Measurements from ENCODE around the gene ERC2. TPM values are rescaled to one million over a fixed set of nuclear protein-coding genes. Genes with fewer than 3 reads are reported as not detected.

Gene ERC2
- total RNA-seq, 1 experiment from 2014 or later: 0.77 TPM

GRCh38 chr3:55588146-55588765, 880.0 kb downstream of the ERC2 start:
- no peaks in the 10 kb centered on the region for H3K9me3 ChIP-seq (ENCODE audit: low read length)
- H3K9me2 ChIP-seq (replicated peaks; ENCODE audit: low read length): no peaks in the 10 kb centered on the region
- H4K20me1 ChIP-seq (ENCODE audit: low read length): no peaks in the 10 kb centered on the region
- ATAC-seq: no peak
- no peak overlapping the region for H3K27ac ChIP-seq (ENCODE audit: low read length)
- intact Hi-C loops (cut with micrococcal nuclease): no loop called here
- no peak for DNase-seq
- no peaks in the 10 kb centered on the region for H3K79me2 ChIP-seq (ENCODE audit: low read length)
- H3K36me3 ChIP-seq (ENCODE audit: low read depth, low read length): no peaks in the 10 kb centered on the region
- no peak overlapping the region for H3K4me2 ChIP-seq (ENCODE audit: low read length)
- no peak overlapping the region for H3K4me3 ChIP-seq (ENCODE audit: low read length)
- H2AFZ ChIP-seq (ENCODE audit: low read length): no peak overlapping the region
- no peak overlapping the region for H3K9ac ChIP-seq (ENCODE audit: low read length)
- H3K27me3 ChIP-seq (ENCODE audit: low read length): no peaks in the 10 kb centered on the region
- ChIA-PET CTCF (no interaction called here), POLR2A (ENCODE audit: unreplicated experiment) (no interaction called here)
- TF ChIP-seq, protein P1, sequence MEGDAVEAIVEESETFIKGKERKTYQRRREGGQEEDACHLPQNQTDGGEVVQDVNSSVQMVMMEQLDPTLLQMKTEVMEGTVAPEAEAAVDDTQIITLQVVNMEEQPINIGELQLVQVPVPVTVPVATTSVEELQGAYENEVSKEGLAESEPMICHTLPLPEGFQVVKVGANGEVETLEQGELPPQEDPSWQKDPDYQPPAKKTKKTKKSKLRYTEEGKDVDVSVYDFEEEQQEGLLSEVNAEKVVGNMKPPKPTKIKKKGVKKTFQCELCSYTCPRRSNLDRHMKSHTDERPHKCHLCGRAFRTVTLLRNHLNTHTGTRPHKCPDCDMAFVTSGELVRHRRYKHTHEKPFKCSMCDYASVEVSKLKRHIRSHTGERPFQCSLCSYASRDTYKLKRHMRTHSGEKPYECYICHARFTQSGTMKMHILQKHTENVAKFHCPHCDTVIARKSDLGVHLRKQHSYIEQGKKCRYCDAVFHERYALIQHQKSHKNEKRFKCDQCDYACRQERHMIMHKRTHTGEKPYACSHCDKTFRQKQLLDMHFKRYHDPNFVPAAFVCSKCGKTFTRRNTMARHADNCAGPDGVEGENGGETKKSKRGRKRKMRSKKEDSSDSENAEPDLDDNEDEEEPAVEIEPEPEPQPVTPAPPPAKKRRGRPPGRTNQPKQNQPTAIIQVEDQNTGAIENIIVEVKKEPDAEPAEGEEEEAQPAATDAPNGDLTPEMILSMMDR (conservative IDR thresholded peaks at IDR 0.05; ENCODE audit: low read depth, low read length): no peak
- TF ChIP-seq EZH2 (IDR thresholded peaks at IDR 0.05; ENCODE audit: low read length, unreplicated experiment): no peak
- no peak for TF ChIP-seq EZH2phosphoT487 (IDR thresholded peaks at IDR 0.05; ENCODE audit: borderline replicate concordance, low read length)
- BruUV-seq (replicated peaks): no TSS peak
- H3K4me1 ChIP-seq (ENCODE audit: insufficient read depth, low read length): peaks cover 12% of the 10 kb centered on the region
- H3F3A ChIP-seq (ENCODE audit: low read length, unreplicated experiment): no peaks in the 10 kb centered on the region

- Histone ChIP-seq H3K4me2 (ENCODE audit: low read length) (no peak overlapping the region), H3K9me2 (replicated peaks; ENCODE audit: low read length) (no peaks in the 10 kb centered on the region), H3K79me2 (ENCODE audit: low read length) (no peaks in the 10 kb centered on the region), H3K27ac (ENCODE audit: low read length) (no peak overlapping the region), H3F3A (ENCODE audit: low read length, unreplicated experiment) (no peaks in the 10 kb centered on the region), H3K27me3 (ENCODE audit: low read length) (no peaks in the 10 kb centered on the region), H3K4me1 (ENCODE audit: insufficient read depth, low read length) (no peaks in the 10 kb centered on the region), H3K9me3 (ENCODE audit: low read length) (no peaks in the 10 kb centered on the region), H3K9ac (ENCODE audit: low read length) (no peak overlapping the region), H4K20me1 (ENCODE audit: low read length) (no peaks in the 10 kb centered on the region), H2AFZ (ENCODE audit: low read length) (no peak overlapping the region), H3K4me3 (ENCODE audit: low read length) (no peak overlapping the region), H3K36me3 (ENCODE audit: low read depth, low read length) (no peaks in the 10 kb centered on the region)
- DNase-seq: no peak
- no TSS peak for BruUV-seq (replicated peaks)
- POLR2A ChIA-PET (ENCODE audit: unreplicated experiment): no interaction called here
- TF ChIP-seq EZH2phosphoT487 (IDR thresholded peaks at IDR 0.05; ENCODE audit: borderline replicate concordance, low read length) (no peak), EZH2 (IDR thresholded peaks at IDR 0.05; ENCODE audit: low read length, unreplicated experiment) (no peak)
- TF ChIP-seq, protein P1 (conservative IDR thresholded peaks at IDR 0.05; ENCODE audit: low read depth, low read length): no peak
- CTCF ChIA-PET: no interaction called here
- intact Hi-C loops (cut with micrococcal nuclease): no loop called here
- no peak for ATAC-seq
Measured at GRCh38 chr3:55585856-55586255, 882.4 kb downstream of the ERC2 start.

- no peaks in the 10 kb centered on the region for H3K79me2 ChIP-seq (ENCODE audit: low read length)
- intact Hi-C loops (cut with micrococcal nuclease): no loop called here
- no peaks in the 10 kb centered on the region for H4K20me1 ChIP-seq (ENCODE audit: low read length)
- no peaks in the 10 kb centered on the region for H3K9me2 ChIP-seq (replicated peaks; ENCODE audit: low read length)
- ChIA-PET POLR2A (ENCODE audit: unreplicated experiment) (no interaction called here), CTCF (no interaction called here)
- H3K4me2 ChIP-seq (ENCODE audit: low read length): no peak overlapping the region
- H2AFZ ChIP-seq (ENCODE audit: low read length): no peak overlapping the region
- BruUV-seq (replicated peaks): no TSS peak
- no peak overlapping the region for H3K9ac ChIP-seq (ENCODE audit: low read length)
- ATAC-seq (no peak), DNase-seq (no peak)
- H3K27ac ChIP-seq (ENCODE audit: low read length): no peak overlapping the region
- no peaks in the 10 kb centered on the region for H3F3A ChIP-seq (ENCODE audit: low read length, unreplicated experiment)
- no peaks in the 10 kb centered on the region for H3K36me3 ChIP-seq (ENCODE audit: low read depth, low read length)
- H3K9me3 ChIP-seq (ENCODE audit: low read length): no peaks in the 10 kb centered on the region
- no peak for TF ChIP-seq EZH2 (IDR thresholded peaks at IDR 0.05; ENCODE audit: low read length, unreplicated experiment)
- TF ChIP-seq EZH2phosphoT487 (IDR thresholded peaks at IDR 0.05; ENCODE audit: borderline replicate concordance, low read length): no peak
- TF ChIP-seq, protein P1 (conservative IDR thresholded peaks at IDR 0.05; ENCODE audit: low read depth, low read length): no peak
- H3K27me3 ChIP-seq (ENCODE audit: low read length): no peaks in the 10 kb centered on the region
- no peak overlapping the region for H3K4me3 ChIP-seq (ENCODE audit: low read length)
- H3K4me1 ChIP-seq (ENCODE audit: insufficient read depth, low read length): no peaks in the 10 kb centered on the region
Measured at GRCh38 chr3:55584716-55585368, 883.4 kb downstream of the ERC2 start.

Measured in PC-3 (cell line).